Tibial nerve (tissue), 4 donors: ENCODE measurements around the gene CALD1. TPM values are rescaled to one million over a fixed set of nuclear protein-coding genes. Genes with fewer than 3 reads are reported as not detected.
A peak's percentile ranks its signal among the peaks of the same experiment; 100 is the strongest.

ENCODE experiments used
- DNase-seq, 2 donors: peaks; one replicate each; pipeline ENCODE4 v3.0.0-alpha.2; 2019; ENCODE audit warnings: low spot score in 2 of 2
- H3K27ac ChIP-seq, 4 donors: fragments of 200-600 bp; sonication (generic) in 3 of 4; one replicate each; pipeline ENCODE4 v1.5.1; 2017 to 2019; ENCODE audit warnings: mild to moderate bottlenecking in 1 of 4
- H3K27me3 ChIP-seq, 2 donors: fragments of 200-600 bp; sonication (generic) in 1 of 2; one replicate each; pipeline versions ENCODE4 v1.5.1 to v1.6.0; 2017 to 2019
- H3K36me3 ChIP-seq, 3 donors: fragments of 200-600 bp; sonication (generic); one replicate each; pipeline ENCODE4 v1.5.1; 2018 to 2019
- H3K4me1 ChIP-seq, 4 donors: fragments of 200-600 bp; sonication (generic) in 3 of 4; one replicate each; pipeline ENCODE4 v1.5.1; 2017 to 2019
- H3K4me3 ChIP-seq, 4 donors: fragments of 200-600 bp; sonication (generic) in 3 of 4; one replicate each; pipeline ENCODE4 v1.5.1; 2017 to 2019; ENCODE audit warnings: mild to moderate bottlenecking in 1 of 4, moderate library complexity in 1 of 4
- H3K9me3 ChIP-seq, 4 donors: fragments of 200-600 bp; sonication (generic) in 3 of 4; one replicate each; pipeline ENCODE4 v1.5.1; 2017 to 2019
- EP300 ChIP-seq, 2 donors: sonication (generic); formaldehyde crosslinking; IDR thresholded peaks; one replicate each; pipeline ENCODE4 v1.6.1; 2017; ENCODE audit warnings: antibody characterized with exemption in 2 of 2, mild to moderate bottlenecking in 1 of 2
- POLR2A ChIP-seq, 2 donors: fragments of 450-650 bp; IDR thresholded peaks; one replicate each; pipeline ENCODE4 v1.6.1; 2017; ENCODE audit warnings: antibody characterized with exemption in 2 of 2, mild to moderate bottlenecking in 2 of 2, moderate library complexity in 2 of 2
- WGBS, 2 donors: methylation state at CpG; one replicate each; pipeline ENCODE4 v1.1.5; 2018; 5-methylcytosine and 5-hydroxymethylcytosine counted together
- total RNA-seq, 4 donors: library from RNA; depleted of rRNA; stranded (reverse); fragments of >200 nt; gene quantifications; one replicate each; pipeline ENCODE4 v1.1.0, GENCODE V29; 2016
- TF ChIP-seq, protein P1 (sequence below), 5 experiments: fragments of 200-600 bp in 3 of 5; fragments of 450-650 bp in 2 of 5; sonication (generic) in 3 of 5; IDR thresholded peaks; one replicate each; pipeline ENCODE4 v1.5.1; 2016 to 2019; ENCODE audit warnings: antibody characterized with exemption in 5 of 5, mild to moderate bottlenecking in 3 of 5, moderate library complexity in 2 of 5

CALD1 gene
- total RNA-seq, 4 donors from 2014 or later = 320 to 870 (median 433) TPM

DNA sequence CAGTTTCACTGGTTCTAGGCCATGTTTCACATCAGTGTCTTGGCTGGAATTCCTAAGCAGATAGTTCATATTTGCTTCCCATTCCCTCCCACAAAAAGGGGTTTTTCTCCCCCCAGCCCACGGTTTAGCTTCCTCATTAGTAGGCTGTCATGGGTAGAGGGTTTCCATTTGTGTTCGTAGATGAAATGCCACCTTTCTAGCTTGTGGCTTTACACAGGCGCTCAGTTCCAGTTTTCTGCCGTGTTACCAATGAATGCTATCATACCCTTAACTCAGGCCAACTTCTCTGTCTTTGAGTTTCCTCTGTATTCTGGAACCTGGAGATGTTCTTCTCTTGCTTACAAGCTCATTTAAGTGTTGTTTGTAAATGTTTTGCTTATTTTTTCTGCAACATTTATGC, 26.8 kb downstream of the CALD1 start:
- WGBS, 2 donors = 93 to 96% methylated on average over 4 of the region's 4 CpGs
- Histone ChIP-seq H3K27me3 (no peaks in the 10 kb centered on the region), H3K27ac (no peak overlapping the region), H3K9me3 (no peaks in the 10 kb centered on the region), H3K4me1 (peaks cover 0 to 28% (median 3%) of the 10 kb centered on the region in 4 donors), H3K4me3 (no peak overlapping the region), H3K36me3 (peaks cover 0 to 9% (median 0%) of the 10 kb centered on the region in 3 donors)
- DNase-seq = no peak
- no peak for TF ChIP-seq EP300 (IDR thresholded peaks at IDR 0.05)
- TF ChIP-seq, protein P1, sequence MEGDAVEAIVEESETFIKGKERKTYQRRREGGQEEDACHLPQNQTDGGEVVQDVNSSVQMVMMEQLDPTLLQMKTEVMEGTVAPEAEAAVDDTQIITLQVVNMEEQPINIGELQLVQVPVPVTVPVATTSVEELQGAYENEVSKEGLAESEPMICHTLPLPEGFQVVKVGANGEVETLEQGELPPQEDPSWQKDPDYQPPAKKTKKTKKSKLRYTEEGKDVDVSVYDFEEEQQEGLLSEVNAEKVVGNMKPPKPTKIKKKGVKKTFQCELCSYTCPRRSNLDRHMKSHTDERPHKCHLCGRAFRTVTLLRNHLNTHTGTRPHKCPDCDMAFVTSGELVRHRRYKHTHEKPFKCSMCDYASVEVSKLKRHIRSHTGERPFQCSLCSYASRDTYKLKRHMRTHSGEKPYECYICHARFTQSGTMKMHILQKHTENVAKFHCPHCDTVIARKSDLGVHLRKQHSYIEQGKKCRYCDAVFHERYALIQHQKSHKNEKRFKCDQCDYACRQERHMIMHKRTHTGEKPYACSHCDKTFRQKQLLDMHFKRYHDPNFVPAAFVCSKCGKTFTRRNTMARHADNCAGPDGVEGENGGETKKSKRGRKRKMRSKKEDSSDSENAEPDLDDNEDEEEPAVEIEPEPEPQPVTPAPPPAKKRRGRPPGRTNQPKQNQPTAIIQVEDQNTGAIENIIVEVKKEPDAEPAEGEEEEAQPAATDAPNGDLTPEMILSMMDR (IDR thresholded peaks at IDR 0.05) = no peak
- TF ChIP-seq POLR2A (IDR thresholded peaks at IDR 0.05) = no peak

DNA sequence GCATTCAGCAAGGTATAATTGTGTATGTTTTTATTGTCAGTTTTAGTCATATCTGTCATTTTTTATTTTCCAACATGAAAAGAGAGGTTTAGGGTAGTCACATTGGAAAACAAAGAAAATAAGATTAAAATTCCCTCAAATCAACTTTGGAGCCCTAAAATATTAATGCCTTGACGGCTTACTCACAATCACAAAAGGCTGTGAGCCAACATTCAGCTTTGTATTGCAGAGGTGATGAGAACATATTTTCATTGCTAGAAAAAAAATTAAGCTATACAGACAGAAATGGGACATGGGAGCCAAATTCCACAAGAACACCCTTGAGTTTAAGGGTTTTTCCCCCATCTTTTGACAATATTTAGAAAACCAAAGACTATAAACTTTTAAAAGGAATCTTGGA, 30.2 kb downstream of the CALD1 start:
- WGBS, 2 donors = 51 to 65% methylated on average over 1 of the region's 1 CpG
- no peak overlapping the region for H3K27ac ChIP-seq

GRCh38 chr7:134811765-134812164, 32.3 kb downstream of the CALD1 start:
- no peak for TF ChIP-seq EP300 (IDR thresholded peaks at IDR 0.05)
- TF ChIP-seq, protein P1 (IDR thresholded peaks at IDR 0.05) = no peak
- no peak for TF ChIP-seq POLR2A (IDR thresholded peaks at IDR 0.05)
- H3K36me3 ChIP-seq = no peaks in the 10 kb centered on the region
- peak overlapping the region in 2 of 4 donors; percentile 21 to 56 for H3K27ac ChIP-seq
- no peaks in the 10 kb centered on the region for H3K27me3 ChIP-seq
- DNase-seq = no peak
- WGBS, 2 donors = 7 to 11% methylated on average over 3 of the region's 3 CpGs
- peaks cover 0 to 39% (median 7%) of the 10 kb centered on the region in 4 donors for H3K4me1 ChIP-seq
- no peak overlapping the region for H3K4me3 ChIP-seq
- H3K9me3 ChIP-seq = no peaks in the 10 kb centered on the region

More for the DNA sequence above, 30.2 kb downstream of the CALD1 start:
- Histone ChIP-seq H3K9me3 (no peaks in the 10 kb centered on the region), H3K36me3 (no peaks in the 10 kb centered on the region), H3K27me3 (no peaks in the 10 kb centered on the region), H3K4me1 (peaks cover 0 to 28% (median 7%) of the 10 kb centered on the region in 4 donors), H3K4me3 (no peak overlapping the region)
- TF ChIP-seq POLR2A (IDR thresholded peaks at IDR 0.05) (no peak), EP300 (IDR thresholded peaks at IDR 0.05) (no peak)
- TF ChIP-seq, protein P1 (IDR thresholded peaks at IDR 0.05) = no peak
- no peak for DNase-seq

DNA sequence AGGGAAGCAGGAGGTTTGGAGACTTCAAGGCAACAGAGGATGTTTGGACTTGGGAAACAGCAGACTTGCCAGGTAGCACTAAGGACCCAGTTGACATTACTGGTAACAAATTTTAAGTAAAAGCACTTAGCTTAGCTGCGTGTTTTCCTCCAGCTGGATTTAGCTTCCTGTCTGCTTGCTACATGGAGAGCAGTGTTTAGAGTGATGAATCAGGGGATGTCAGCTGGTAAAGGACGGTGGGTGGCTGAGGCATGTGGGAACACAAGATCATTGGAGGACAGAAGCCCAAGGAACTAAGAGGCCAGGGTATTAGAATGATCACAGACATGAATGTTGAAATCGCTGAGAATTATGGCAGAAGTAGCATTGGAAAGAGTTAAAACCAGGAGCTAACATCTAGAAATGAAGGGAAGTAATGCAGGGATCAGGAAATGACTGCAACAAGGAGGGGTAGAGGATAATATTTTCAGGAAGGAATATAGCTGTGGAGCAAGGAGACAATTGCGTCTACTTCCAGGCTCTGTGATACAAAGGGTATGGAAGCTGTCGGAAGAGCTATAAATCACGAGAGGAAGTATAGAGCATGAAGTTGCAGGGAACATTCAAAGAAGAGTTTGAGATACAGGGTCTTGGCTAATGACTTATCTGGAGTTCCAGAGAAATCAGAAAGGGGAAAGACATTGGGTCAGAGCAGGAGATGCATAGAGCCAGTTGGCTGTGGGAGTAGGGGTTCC, 34.4 kb downstream of the CALD1 start:
- H3K27me3 ChIP-seq = no peaks in the 10 kb centered on the region
- WGBS, 2 donors = 79 to 81% methylated on average over 6 of the region's 6 CpGs
- H3K4me1 ChIP-seq = peaks cover 0 to 38% (median 7%) of the 10 kb centered on the region in 4 donors
- H3K36me3 ChIP-seq = no peaks in the 10 kb centered on the region
- no peaks in the 10 kb centered on the region for H3K9me3 ChIP-seq
- H3K4me3 ChIP-seq = no peak overlapping the region
- TF ChIP-seq, protein P1 (IDR thresholded peaks at IDR 0.05) = no peak
- TF ChIP-seq POLR2A (IDR thresholded peaks at IDR 0.05) (no peak), EP300 (IDR thresholded peaks at IDR 0.05) (no peak)
- peak overlapping the region in 1 of 4 donors; percentile 20 for H3K27ac ChIP-seq
- no peak for DNase-seq

DNA sequence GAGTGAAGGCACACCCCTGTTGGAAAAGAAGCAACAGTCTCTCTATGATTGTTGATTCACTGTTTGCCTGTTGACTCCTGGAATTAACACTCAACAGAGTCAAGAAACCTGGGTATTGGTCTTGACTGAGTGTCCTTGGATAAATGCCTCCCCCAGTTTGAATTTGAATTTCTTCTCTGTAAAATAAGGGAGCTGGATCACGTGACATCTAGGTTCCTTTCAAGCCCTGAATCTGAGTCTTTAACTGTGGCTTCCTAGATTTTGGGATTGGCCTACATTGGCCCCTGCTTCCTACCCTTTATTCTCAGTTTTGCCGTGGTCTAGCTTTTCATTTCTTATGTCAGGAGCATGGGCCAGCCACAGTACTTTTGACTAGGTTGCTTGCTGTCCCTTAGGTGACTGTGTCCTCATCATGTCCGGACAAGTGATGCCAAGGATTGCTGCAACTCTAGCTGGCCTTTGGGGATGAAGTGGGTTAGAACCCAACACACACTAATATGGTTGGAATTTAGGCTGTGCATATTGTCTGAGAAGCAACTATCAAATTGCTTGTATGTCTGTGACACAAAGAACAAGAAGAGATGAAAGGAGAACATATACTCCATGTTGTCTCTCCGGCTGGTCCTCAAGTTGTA, 35.4 kb downstream of the CALD1 start:
- DNase-seq = no peak
- Histone ChIP-seq H3K4me1 (peaks cover 0 to 28% (median 7%) of the 10 kb centered on the region in 4 donors), H3K27ac (peak overlapping the region in 1 of 4 donors; percentile 51), H3K9me3 (no peaks in the 10 kb centered on the region), H3K4me3 (no peak overlapping the region), H3K36me3 (no peaks in the 10 kb centered on the region), H3K27me3 (no peaks in the 10 kb centered on the region)
- TF ChIP-seq, protein P1 (IDR thresholded peaks at IDR 0.05) = no peak
- TF ChIP-seq POLR2A (IDR thresholded peaks at IDR 0.05) = no peak
- TF ChIP-seq EP300 (IDR thresholded peaks at IDR 0.05) = no peak
- 89 to 94% methylated on average over 4 of the region's 4 CpGs for WGBS, 2 donors
